A549 treated with Hydrocortisone at 1 μM for 4 hours (cell line): ENCODE results near the gene NAIP. TPM values are rescaled to one million over a fixed set of nuclear protein-coding genes. Genes with fewer than 3 reads are reported as not detected.

Source experiments
- total RNA-seq: library from RNA; stranded (reverse); fragments of 200-300 nt; extraction: Qiagen RNA extraction; gene quantifications from 5 replicates; pipeline ENCODE4 v1.2.3, GENCODE V29; 2022

Gene NAIP, protein sequence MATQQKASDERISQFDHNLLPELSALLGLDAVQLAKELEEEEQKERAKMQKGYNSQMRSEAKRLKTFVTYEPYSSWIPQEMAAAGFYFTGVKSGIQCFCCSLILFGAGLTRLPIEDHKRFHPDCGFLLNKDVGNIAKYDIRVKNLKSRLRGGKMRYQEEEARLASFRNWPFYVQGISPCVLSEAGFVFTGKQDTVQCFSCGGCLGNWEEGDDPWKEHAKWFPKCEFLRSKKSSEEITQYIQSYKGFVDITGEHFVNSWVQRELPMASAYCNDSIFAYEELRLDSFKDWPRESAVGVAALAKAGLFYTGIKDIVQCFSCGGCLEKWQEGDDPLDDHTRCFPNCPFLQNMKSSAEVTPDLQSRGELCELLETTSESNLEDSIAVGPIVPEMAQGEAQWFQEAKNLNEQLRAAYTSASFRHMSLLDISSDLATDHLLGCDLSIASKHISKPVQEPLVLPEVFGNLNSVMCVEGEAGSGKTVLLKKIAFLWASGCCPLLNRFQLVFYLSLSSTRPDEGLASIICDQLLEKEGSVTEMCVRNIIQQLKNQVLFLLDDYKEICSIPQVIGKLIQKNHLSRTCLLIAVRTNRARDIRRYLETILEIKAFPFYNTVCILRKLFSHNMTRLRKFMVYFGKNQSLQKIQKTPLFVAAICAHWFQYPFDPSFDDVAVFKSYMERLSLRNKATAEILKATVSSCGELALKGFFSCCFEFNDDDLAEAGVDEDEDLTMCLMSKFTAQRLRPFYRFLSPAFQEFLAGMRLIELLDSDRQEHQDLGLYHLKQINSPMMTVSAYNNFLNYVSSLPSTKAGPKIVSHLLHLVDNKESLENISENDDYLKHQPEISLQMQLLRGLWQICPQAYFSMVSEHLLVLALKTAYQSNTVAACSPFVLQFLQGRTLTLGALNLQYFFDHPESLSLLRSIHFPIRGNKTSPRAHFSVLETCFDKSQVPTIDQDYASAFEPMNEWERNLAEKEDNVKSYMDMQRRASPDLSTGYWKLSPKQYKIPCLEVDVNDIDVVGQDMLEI (N-terminal part only)
- 0.35 to 0.48 TPM (median 0.45 TPM) in 5 replicates for total RNA-seq

DNA sequence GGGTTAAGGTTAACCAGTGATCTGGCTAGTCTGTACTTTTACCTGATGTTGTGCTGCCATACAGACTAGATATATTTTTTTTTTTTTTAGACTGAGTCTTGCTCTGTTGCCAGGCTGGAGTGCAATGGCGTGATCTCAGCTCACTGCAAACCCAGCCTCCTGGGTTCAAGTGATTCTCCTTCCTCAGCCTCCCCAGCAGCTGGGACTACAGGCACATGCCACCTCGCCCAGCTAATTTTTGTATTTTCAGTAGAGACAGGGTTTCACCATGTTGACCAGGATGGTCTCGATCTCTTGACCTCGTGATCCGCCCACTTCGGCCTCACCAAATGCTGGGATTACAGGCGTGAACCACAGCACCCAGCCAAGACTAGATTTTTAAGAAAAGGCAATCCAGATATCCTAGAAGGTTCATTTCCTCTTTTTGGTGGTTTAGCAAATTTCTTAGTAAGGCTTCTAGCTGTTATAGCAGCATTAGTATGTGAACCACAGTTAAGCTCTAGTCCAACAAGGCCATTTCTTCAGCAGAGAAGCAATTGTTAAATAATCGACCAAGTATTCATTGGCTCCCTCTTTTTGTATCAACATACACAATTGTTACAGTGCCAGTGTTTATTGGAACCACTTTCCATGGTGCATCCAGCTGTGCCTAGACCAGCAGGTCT, at the start of gene NAIP:
Gene NAIP, minus strand, starts transcription at position 51 of the 665 bp plus-strand sequence. CDS start 12,424 bp downstream, outside the sequence.

DNA sequence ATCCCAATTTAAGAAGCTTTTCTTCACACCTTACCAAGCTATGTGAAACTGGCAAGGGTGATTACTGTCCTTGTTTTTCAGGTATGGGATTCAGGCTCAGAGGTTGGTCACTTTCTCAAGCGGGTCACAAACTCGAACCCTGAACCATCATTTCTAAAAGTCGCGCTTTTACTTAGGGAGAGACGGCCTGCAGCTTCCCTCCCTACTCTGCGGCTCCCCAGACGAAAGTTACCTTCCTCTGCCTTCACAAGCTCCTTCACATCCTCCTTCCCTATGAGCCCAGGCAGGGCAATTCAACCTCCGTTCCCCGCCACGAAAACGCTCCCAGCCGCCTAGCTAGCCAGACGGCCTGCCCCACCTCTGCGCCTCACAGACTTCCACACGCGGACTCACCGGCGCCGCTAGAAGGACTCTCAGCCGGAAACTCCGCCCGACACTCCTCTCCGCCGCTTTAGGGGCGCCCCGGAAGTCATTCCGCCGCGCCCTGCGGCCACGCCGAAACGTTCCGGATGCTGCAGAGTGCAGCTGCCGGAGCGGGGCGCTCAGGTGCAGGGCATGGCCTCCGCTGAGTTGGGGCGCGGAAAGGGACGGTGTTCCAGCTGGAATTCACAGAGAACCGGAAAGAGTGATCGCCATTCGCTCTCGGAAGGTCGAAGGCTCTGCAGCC, 42.3 kb upstream of the NAIP start, which contains the start of gene GTF2H2:
Gene GTF2H2, minus strand, starts transcription at position 415 of the 667 bp plus-strand sequence. CDS start 4,913 bp downstream, outside the sequence.

Other genes with a start within 250 kb of the NAIP start
- gene SERF1A, start 124.7 kb downstream of the NAIP start, total RNA-seq: 0.58 to 2.2 TPM (median 1.2 TPM) in 5 replicates
- gene SMN1, start 100.3 kb downstream of the NAIP start, total RNA-seq: 44.8 to 55.7 TPM (median 53.6 TPM) in 5 replicates
- 9.0 to 14.1 TPM (median 9.5 TPM) in 5 replicates for gene GTF2H2, start 42.3 kb upstream of the NAIP start, total RNA-seq